GM21737 (cell line): ENCODE data around the gene TTC6.

Experiments used
- ATAC-seq: cut with Tn5 transposase; IDR thresholded peaks from one replicate; pipeline ENCODE4 v1.9.1; 2021; ENCODE audit warnings: mild to moderate bottlenecking, moderate library complexity; ENCODE audit not compliant: unreplicated experiment

Gene TTC6

GRCh38 chr14:37584211-37585100, 11.0 kb upstream of the TTC6 start:
- no peak for ATAC-seq

- no peak for ATAC-seq
Observed at GRCh38 chr14:37585101-37585511, 10.3 kb upstream of the TTC6 start.

GRCh38 chr14:37585971-37586796, 9.2 kb upstream of the TTC6 start:
- no peak for ATAC-seq

- no peak for ATAC-seq
Observed at GRCh38 chr14:37586797-37587130, 8.7 kb upstream of the TTC6 start.

GRCh38 chr14:37587131-37587803, 8.2 kb upstream of the TTC6 start:
- no peak for ATAC-seq

GRCh38 chr14:37587881-37588666, 7.4 kb upstream of the TTC6 start:
- ATAC-seq = no peak

GRCh38 chr14:37588667-37588955, 6.8 kb upstream of the TTC6 start:
- ATAC-seq = no peak

GRCh38 chr14:37588956-37589714, 6.3 kb upstream of the TTC6 start:
- ATAC-seq = no peak

GRCh38 chr14:37589715-37590427, 5.6 kb upstream of the TTC6 start:
- no peak for ATAC-seq

GRCh38 chr14:37590428-37591139, 4.8 kb upstream of the TTC6 start:
- ATAC-seq = no peak

- no peak for ATAC-seq
Observed at GRCh38 chr14:37591311-37591940, 4.0 kb upstream of the TTC6 start.

GRCh38 chr14:37591941-37592481, 3.4 kb upstream of the TTC6 start:
- no peak for ATAC-seq

GRCh38 chr14:37592482-37593408, 2.7 kb upstream of the TTC6 start:
- ATAC-seq = no peak

GRCh38 chr14:37593511-37594237, 1.8 kb upstream of the TTC6 start:
- no peak for ATAC-seq

GRCh38 chr14:37594238-37594970, 1.0 kb upstream of the TTC6 start:
- no peak for ATAC-seq
